HG03354 (cell line): ENCODE data around the gene KCNJ10.
A peak's percentile ranks its signal among the peaks of the same experiment; 100 is the strongest.

ENCODE experiments used
- ATAC-seq: cut with Tn5 transposase; IDR thresholded peaks from one replicate; pipeline ENCODE4 v1.9.1; 2021; ENCODE audit warnings: mild to moderate bottlenecking; ENCODE audit not compliant: unreplicated experiment, poor library complexity, severe bottlenecking

The KCNJ10 gene

DNA sequence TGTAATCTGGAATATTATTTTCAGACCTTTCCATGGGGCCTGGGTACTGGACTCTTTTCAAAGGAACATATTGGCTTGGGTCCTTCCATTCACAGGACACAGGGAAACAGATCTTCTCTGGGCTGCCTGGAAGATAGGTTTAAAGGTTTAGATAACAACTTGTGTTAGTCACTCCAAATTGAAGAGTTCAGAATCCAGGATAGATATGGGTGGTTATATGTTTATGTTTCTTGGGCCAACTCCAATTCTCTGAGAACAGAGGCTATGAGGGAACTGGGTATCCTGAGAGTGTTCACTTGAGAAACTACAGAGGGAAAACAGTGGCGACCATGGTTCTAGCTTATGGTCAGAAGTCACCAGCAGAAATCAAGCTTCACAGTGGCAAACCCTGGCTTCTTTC, 29.5 kb downstream of the KCNJ10 start:
- no peak for ATAC-seq

DNA sequence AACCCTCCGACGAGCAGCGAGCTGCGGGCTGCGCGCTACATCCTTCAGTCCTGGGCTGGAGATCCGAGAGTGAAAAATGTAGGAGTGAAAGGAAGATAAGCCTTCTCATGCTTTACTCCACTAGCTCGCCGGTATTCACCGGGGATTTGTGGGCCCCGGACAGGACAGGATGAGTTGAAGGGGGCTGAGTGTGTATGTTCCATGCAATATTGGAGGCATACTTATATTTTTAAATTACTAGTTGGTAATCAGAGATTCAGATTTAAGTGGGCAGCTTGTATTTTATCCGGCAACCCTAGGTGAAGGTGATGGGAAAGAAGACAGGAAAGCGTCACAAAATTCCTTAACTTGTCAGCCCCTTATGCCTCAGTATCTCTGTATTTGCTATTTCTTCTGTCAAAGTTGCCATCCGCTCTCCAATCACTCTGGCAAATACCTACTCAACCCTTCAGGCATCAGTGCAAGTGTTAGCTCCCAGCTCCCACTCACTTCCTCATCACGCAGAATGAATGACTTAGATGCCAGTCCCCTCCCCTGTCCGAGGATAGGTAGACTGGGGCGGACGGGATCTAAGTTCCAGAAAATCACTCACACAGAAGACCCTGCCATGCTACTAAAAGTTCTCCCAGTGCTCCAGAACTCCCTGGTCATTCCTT, 37.7 kb downstream of the KCNJ10 start:
- no peak for ATAC-seq

DNA sequence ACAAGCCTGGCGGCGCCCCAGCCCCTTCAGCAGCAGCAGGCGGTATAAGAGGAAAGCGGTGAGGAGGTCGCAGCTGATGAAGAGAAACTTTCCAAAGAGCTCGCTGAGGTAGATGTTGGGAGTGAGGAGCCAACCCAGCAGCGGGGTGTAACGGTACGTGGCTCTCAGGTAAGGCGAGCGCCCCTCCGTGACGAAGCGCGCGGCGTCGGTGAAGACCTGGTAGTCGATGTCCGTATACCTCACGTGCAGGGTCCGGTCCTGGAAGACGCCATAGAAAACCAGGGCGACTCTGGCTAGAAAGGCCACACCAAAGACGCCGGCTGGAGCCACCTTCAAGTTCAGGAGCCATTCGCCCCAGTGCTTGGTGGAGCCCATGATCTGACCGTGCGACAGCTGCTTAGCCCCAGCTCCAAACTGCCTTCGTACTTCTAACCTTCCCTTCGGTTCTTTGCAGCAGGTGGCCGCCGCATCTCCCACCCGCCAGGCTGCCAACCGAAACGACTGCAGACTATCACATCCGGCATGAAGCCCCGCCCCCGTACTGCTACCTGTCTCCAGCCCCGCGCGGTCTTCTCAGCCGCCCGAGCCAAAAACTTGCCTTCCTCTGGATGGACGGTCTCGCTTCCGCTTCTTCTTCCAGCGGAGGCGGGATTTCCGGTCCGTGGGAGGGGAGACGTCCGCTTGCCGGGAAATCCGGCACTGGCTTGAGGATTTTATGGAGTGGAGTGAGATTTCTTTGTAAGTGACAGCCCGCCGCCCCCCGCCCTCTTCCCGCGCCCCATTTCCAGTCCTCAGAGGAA, 38.4 kb downstream of the KCNJ10 start, which contains the start of gene PIGM:
Gene PIGM, minus strand, starts transcription at position 626 of the 800 bp plus-strand sequence. Its CDS starts 251 bp downstream, at position 375.
- peak; percentile 96 for ATAC-seq

DNA sequence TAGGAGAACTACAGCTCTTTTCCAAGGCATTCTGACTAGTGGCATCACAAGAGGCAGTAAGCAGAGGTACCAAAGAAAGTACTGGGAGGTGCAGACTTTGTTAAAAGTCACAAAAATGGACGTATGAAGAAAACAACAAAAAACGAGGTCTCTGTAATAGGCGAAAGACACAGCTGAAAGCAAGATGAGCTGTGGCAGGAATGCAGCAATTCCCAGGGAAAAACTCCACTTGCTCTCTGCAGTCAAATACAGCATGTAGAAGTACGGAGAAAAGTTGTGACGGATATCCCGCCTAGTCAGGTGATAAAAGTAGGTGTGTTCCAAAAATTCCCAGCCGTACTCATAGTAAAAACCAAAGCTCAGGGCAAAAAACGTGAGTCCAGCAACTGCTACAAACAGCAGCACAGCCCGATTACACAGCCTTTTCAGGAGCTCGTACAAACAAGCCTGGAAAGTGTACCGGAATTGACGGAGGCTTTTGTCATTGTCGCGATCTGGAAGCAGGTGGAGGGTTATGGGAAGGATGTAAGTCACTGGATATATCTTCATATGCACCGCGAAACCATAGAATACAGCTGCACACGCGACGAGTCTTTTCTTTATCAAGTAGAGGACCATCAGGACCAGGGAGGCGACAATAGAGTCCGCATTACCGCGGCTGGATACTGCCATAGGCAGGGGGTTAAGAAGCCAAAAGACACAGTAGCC, 39.1 kb downstream of the KCNJ10 start:
- no peak for ATAC-seq

DNA sequence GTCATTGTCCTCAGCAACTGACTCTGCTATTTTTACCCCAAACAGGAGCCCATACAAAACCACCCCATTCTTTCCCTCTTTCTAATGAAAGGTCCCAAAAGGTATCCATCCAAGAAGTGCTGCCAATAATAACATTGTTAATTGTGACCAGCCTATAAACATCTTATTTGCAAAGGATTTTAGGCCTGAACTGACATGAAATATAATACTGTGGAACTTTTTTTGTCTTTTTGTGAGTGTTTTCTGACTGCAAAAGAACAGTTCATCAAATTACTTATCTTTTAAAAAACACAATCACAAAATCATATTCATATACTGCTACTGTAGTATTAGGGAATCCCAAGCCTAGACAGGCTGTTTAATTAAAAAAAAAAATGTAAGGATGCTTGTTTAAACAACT, 41.5 kb downstream of the KCNJ10 start:
- no peak for ATAC-seq

DNA sequence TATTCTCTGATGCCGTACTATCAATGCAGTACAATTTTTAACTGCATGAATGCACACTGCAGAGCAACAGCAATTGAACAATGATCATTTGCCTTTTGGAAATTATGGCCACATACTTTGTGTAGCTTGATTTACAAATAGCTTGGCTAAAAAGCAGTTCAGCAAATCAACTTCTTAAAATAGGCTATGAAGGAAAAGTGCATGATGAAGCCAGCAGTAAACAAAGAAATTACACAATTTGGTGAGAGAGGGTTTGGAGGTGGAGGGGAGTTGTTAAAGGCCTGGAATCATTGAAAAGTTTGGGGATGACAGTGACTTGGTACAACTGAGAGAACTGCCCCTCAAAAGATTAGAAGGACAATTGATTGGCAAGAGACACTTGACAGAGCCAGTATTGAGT, 44.6 kb downstream of the KCNJ10 start:
- ATAC-seq: no peak

DNA sequence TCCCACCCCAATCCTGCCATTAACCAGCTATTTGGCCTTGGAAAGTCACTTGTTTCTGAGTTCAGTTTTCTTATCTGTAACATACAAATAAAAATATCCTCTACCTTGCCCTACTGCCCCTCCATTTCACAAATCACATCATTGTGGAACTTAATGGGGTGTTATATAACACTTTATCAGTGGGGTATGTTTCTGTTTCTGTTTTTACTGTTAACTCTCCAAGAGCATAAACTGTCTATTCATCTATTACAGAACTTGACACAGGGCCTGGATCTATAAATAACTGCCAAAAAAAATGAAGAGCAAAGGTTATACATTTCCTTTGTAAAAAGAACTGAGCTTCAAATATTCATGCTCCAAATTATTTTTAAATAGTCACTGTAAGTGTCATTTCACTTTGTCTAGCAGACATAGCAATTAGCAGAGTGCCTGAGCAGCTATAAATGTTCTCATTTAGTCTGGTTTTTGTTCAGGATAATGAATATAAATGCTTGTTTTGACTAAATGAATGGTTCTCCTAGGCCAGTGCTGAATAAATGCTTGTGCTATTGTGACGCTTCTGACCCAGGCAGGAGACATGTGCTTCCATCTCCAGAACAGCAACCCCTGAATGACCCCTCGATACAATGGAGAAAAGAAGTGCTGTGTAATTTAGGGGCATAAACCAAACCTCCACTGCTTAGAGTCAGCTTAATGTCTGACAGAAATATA, 45.6 kb downstream of the KCNJ10 start:
- no peak for ATAC-seq

GRCh38 chr1:160022330-160023310, 47.3 kb downstream of the KCNJ10 start:
- no peak for ATAC-seq

DNA sequence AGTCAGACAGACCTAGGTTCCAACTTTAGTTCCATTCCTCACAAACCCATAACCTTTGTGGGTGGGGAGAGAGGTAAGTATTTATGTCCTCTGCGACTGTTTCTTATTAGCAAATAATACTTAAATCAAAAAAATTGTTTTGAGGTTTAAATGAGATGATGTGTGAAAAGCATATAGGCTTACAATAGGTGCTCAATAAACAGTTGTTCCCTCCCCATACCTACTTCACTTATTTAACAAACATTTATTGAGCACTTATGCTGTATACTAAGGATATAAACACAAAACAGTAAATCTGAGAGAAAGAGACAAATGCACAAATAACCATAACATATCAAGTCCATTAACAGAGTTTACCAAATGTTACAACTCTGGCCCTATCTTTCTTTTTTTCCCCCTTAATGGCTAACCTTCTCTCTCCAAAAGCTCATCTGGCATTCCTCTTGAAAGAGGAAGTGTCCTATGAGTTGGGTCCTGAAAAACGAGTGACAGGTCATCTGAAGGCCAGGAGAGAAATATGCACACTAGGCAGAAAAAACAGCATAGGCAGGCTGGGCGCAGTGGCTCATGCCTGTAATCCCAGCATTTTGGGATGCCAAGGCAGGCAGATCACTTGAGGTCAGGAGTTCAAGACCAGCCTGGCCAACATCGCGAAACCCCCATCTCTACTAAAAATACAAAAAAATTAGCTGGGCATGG, 48.4 kb downstream of the KCNJ10 start:
- no peak for ATAC-seq

- ATAC-seq: no peak
Observed at GRCh38 chr1:160020196-160020595, 49.8 kb downstream of the KCNJ10 start.

GRCh38 chr1:160018900-160019299, 51.1 kb downstream of the KCNJ10 start:
- no peak for ATAC-seq

DNA sequence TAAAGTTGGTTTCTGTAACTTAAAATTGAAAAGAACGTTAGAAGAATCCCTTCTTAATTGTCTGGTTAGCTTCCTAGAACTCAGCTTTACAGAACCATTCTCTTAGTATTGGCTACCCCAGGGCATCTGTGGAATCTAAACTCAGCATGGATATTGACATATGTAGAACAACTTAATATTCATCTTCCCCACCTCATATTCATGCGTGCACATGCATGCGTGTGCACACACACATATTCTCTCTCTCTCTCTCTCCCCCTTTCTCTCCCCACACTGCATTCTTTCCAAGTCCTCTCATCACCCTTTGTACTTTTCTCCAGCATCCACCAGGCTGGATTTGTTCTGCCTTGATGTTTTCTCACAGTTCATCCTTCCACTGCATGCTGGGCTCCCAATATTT, 51.6 kb downstream of the KCNJ10 start:
- ATAC-seq: no peak

- ATAC-seq: no peak
Observed at GRCh38 chr1:160017592-160017991, 52.4 kb downstream of the KCNJ10 start.

DNA sequence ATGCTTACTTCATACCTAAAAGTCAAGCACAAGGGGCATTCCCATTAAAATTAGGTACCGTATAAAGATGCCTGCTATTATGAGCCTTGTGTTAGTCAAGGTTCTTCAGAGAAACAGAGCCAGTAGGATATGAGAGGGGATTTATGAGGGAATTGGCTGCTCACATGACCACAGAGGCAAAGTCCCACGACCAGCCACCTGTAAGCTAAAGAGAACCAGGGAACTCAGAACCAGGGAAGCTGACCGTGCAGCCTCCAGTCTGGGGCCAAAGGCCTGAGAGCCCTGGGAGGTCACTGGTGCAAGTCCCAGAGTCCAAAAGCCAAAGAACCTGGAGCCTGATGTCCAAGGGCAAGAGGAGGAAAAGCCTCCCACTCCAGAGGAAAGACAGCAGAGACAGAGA, 58.2 kb downstream of the KCNJ10 start:
- no peak for ATAC-seq

GRCh38 chr1:160009801-160010200, 60.2 kb downstream of the KCNJ10 start:
- no peak for ATAC-seq

DNA sequence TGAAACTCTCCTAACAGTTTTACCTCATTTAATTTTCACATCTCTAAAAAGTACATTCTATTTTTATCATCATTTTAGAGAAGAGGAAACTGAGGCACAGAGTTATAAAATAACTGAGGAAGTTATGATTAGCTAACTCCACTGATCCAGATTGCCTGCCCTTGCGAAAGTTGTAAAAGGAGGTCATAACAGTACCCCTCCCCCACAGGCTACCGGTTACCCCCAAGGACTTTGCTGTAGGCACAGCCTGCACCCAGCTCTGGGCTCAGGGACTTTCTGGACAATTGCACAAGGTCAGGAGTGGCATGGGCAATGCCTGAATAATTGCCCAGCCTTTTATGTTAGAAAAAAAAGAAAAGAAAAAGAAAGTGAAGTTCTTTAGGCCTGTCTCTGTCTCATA, 60.9 kb downstream of the KCNJ10 start:
- ATAC-seq: no peak

- no peak for ATAC-seq
Observed at GRCh38 chr1:160007577-160008200, 62.3 kb downstream of the KCNJ10 start.
